HL-60/S4 (cell line): ENCODE measurements around the gene HLCS.

Experiments
- in situ Hi-C: fragments of 300-500 bp; cut with MboI; formaldehyde crosslinking; loops from 2 replicates; pipeline ENCODE4 v1.14.3; 2022; ENCODE audit warnings: low sequenced_read_pairs

HLCS gene

GRCh38 chr21:36730291-36731281 is 235.9 kb downstream of the HLCS start:
- in situ Hi-C loops = no loop called here

- in situ Hi-C loops = no loop called here
These were observed 237.0 kb downstream of the HLCS start for GRCh38 chr21:36729310-36729970.

- in situ Hi-C loops = no loop called here
These were observed 237.9 kb downstream of the HLCS start for GRCh38 chr21:36728371-36729111.

- in situ Hi-C loops = no loop called here
These were observed 238.6 kb downstream of the HLCS start for GRCh38 chr21:36727866-36728265.

- in situ Hi-C loops = no loop called here
These were observed 240.6 kb downstream of the HLCS start for GRCh38 chr21:36725793-36726386.

GRCh38 chr21:36724660-36725059 is 241.8 kb downstream of the HLCS start:
- in situ Hi-C loops = no loop called here

GRCh38 chr21:36723371-36723881 is 243.0 kb downstream of the HLCS start:
- in situ Hi-C loops = no loop called here

GRCh38 chr21:36722370-36723368 is 243.8 kb downstream of the HLCS start:
- in situ Hi-C loops = no loop called here

- in situ Hi-C loops = no loop called here
These were observed 244.7 kb downstream of the HLCS start for GRCh38 chr21:36721817-36722216.

GRCh38 chr21:36719614-36720013 is 246.9 kb downstream of the HLCS start:
- in situ Hi-C loops = no loop called here

- in situ Hi-C loops = no loop called here
These were observed 247.4 kb downstream of the HLCS start for GRCh38 chr21:36718951-36719501.

GRCh38 chr21:36717976-36718375 is 248.5 kb downstream of the HLCS start:
- in situ Hi-C loops = no loop called here

- in situ Hi-C loops = no loop called here
These were observed 249.6 kb downstream of the HLCS start for GRCh38 chr21:36716836-36717235.

- in situ Hi-C loops = no loop called here
These were observed 250.1 kb downstream of the HLCS start for GRCh38 chr21:36716387-36716786.

- in situ Hi-C loops = no loop called here
These were observed 252.7 kb downstream of the HLCS start for GRCh38 chr21:36713746-36714145.

- in situ Hi-C loops = no loop called here
These were observed 255.8 kb downstream of the HLCS start for GRCh38 chr21:36710729-36711048.

GRCh38 chr21:36709868-36710728 is 256.4 kb downstream of the HLCS start:
- in situ Hi-C loops = no loop called here
